Measurements from ENCODE around the gene C19orf38. TPM values are rescaled to one million over a fixed set of nuclear protein-coding genes. Genes with fewer than 3 reads are reported as not detected.

The C19orf38 gene
- total RNA-seq, 1 experiment from 2014 or later: not detected

GRCh38 chr19:10816691-10817090 lies 31.5 kb upstream of the C19orf38 start (continued):
- TF ChIP-seq ETV6 (CRISPR knock-in tag; IDR thresholded peaks at IDR 0.05) (no peak), ZNF416 (CRISPR knock-in tag; IDR thresholded peaks at IDR 0.05) (no peak), ATF1 (CRISPR knock-in tag; IDR thresholded peaks at IDR 0.05) (no peak), ATF6 (CRISPR knock-in tag; IDR thresholded peaks at IDR 0.05) (no peak), CBFB (CRISPR knock-in tag; IDR thresholded peaks at IDR 0.05; ENCODE audit: low read depth) (no peak), OVOL2 (CRISPR knock-in tag; IDR thresholded peaks at IDR 0.05; ENCODE audit: borderline replicate concordance) (no peak), PRRX2 (CRISPR knock-in tag; IDR thresholded peaks at IDR 0.05) (no peak), RELA (CRISPR knock-in tag; IDR thresholded peaks at IDR 0.05; ENCODE audit: borderline replicate concordance) (no peak), CTCF (IDR thresholded peaks at IDR 0.05) (no peak), ZNF317 (CRISPR knock-in tag; IDR thresholded peaks at IDR 0.05; ENCODE audit: borderline replicate concordance, low read depth) (no peak), ELF4 (CRISPR knock-in tag; IDR thresholded peaks at IDR 0.05; ENCODE audit: low read depth) (no peak)
- TF ChIP-seq, protein P1, sequence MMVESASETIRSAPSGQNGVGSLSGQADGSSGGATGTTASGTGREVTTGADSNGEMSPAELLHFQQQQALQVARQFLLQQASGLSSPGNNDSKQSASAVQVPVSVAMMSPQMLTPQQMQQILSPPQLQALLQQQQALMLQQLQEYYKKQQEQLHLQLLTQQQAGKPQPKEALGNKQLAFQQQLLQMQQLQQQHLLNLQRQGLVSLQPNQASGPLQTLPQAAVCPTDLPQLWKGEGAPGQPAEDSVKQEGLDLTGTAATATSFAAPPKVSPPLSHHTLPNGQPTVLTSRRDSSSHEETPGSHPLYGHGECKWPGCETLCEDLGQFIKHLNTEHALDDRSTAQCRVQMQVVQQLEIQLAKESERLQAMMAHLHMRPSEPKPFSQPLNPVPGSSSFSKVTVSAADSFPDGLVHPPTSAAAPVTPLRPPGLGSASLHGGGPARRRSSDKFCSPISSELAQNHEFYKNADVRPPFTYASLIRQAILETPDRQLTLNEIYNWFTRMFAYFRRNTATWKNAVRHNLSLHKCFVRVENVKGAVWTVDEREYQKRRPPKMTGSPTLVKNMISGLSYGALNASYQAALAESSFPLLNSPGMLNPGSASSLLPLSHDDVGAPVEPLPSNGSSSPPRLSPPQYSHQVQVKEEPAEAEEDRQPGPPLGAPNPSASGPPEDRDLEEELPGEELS (CRISPR knock-in tag; IDR thresholded peaks at IDR 0.05): no peak

GRCh38 chr19:10817291-10818038 lies 30.8 kb upstream of the C19orf38 start:
- DNase-seq (ENCODE audit: low spot score): no peak
- ATAC-seq: no peak

More at GRCh38 chr19:10817291-10818038, 30.8 kb upstream of the C19orf38 start:
- ChIA-PET POLR2A (no interaction called here), CTCF (interaction anchor here (0.5 to 1.5 kb wide), 3 partner anchors 41 to 95 kb away, joined by 3 to 6 read pairs (median 3); partner anchors contain the start of gene CARM1)
- H3K27ac Mint-ChIP-seq: no peak overlapping the region
- no peaks in the 10 kb centered on the region; the same call in 1 of the 2 replicates for H3K27me3 Mint-ChIP-seq (ENCODE audit: low read depth)
- peaks cover 28% of the 10 kb centered on the region for H3K36me3 Mint-ChIP-seq
- no peak for TF ChIP-seq IRF1 (CRISPR knock-in tag; IDR thresholded peaks at IDR 0.05)
- no peak for TF ChIP-seq NFE2L1 (CRISPR knock-in tag; IDR thresholded peaks at IDR 0.05)
- TF ChIP-seq GTF2I (CRISPR knock-in tag; conservative IDR thresholded peaks at IDR 0.05): no peak
- TF ChIP-seq USF1 (CRISPR knock-in tag; IDR thresholded peaks at IDR 0.05): no peak
- TF ChIP-seq CTCF (IDR thresholded peaks at IDR 0.05): no peak
- H3K9me3 Mint-ChIP-seq: no peaks in the 10 kb centered on the region
- no peaks in the 10 kb centered on the region for H3K4me1 Mint-ChIP-seq
- no peak overlapping the region for H3K4me3 Mint-ChIP-seq

Data from WTC11 (cell line).